CD4-positive, CD25-positive, alpha-beta regulatory T cell (primary cell): Measurements from ENCODE around the gene DTWD2. TPM values are rescaled to one million over a fixed set of nuclear protein-coding genes. Genes with fewer than 3 reads are reported as not detected.
"Not testable (repeated sequence)": the region's sequence is repeated elsewhere in the genome, so short reads cannot be mapped to it uniquely, and the experiment has no call there.

Experiments used
- ATAC-seq, 2 donors: fragments of 150-1000 bp; cut with Tn5 transposase; one replicate each; pipeline ENCODE4 v1.10.0; 2021; ENCODE audit warnings: low read depth in 2 of 2, moderate number of reproducible peaks in 2 of 2, moderate library complexity in 1 of 2
- DNase-seq, 3 donors: peaks; one replicate each; pipeline versions ENCODE4 v3.0.0 to v3.0.0-alpha.2; 2012 to 2022; ENCODE audit warnings: mixed read lengths in 1 of 3
- H3K27ac ChIP-seq: one replicate; pipeline ENCODE4 v1.7.0; 2013; ENCODE audit warnings: mild to moderate bottlenecking, low read length; ENCODE audit not compliant: insufficient read depth, poor library complexity, severe bottlenecking
- H3K27me3 ChIP-seq: one replicate; pipeline ENCODE4 v1.7.0; 2013; ENCODE audit warnings: low read length; ENCODE audit not compliant: control insufficient read depth, insufficient read depth
- H3K36me3 ChIP-seq: one replicate; pipeline ENCODE4 v1.7.0; 2013; ENCODE audit warnings: mild to moderate bottlenecking, low read length, moderate library complexity; ENCODE audit not compliant: control insufficient read depth, insufficient read depth
- H3K4me1 ChIP-seq: 2 replicates; pipeline ENCODE4 v1.7.0; 2013; ENCODE audit warnings: mild to moderate bottlenecking, low read length; ENCODE audit not compliant: insufficient read depth, control insufficient read depth, poor library complexity, severe bottlenecking
- H3K4me3 ChIP-seq: one replicate; pipeline ENCODE4 v1.7.0; 2013; ENCODE audit warnings: low read depth, mild to moderate bottlenecking, low read length, moderate library complexity
- H3K9me3 ChIP-seq, 2 experiments: 1 replicate in 1 of 2; 2 replicates in 1 of 2; pipeline ENCODE4 v1.7.0; 2013; ENCODE audit warnings: low read length in 2 of 2, mild to moderate bottlenecking in 1 of 2, moderate library complexity in 1 of 2; ENCODE audit not compliant: control insufficient read depth in 2 of 2
- H3K27ac Mint-ChIP-seq, 3 donors: one replicate each; pipeline ENCODE4 v1.8.0; 2020 to 2022; ENCODE audit warnings: mild to moderate bottlenecking in 3 of 3, mixed read lengths in 3 of 3, moderate library complexity in 2 of 3
- H3K27me3 Mint-ChIP-seq: one replicate; pipeline ENCODE4 v1.8.0; 2022; ENCODE audit warnings: mild to moderate bottlenecking, mixed read lengths
- H3K36me3 Mint-ChIP-seq: one replicate; pipeline ENCODE4 v1.8.0; 2020; ENCODE audit warnings: mixed read lengths
- H3K4me1 Mint-ChIP-seq, 4 donors: one replicate each; pipeline ENCODE4 v1.8.0; 2020 to 2022; ENCODE audit warnings: mixed read lengths in 4 of 4, mild to moderate bottlenecking in 1 of 4
- H3K4me3 Mint-ChIP-seq, 4 donors: one replicate each; pipeline ENCODE4 v1.8.0; 2020 to 2022; ENCODE audit warnings: mild to moderate bottlenecking in 4 of 4, mixed read lengths in 4 of 4, moderate library complexity in 3 of 4
- H3K9me3 Mint-ChIP-seq, 7 donors: one replicate each; pipeline ENCODE4 v1.8.0; 2020 to 2022; ENCODE audit warnings: mixed read lengths in 7 of 7, mild to moderate bottlenecking in 3 of 7, moderate library complexity in 2 of 7
- polyA plus RNA-seq, 4 donors: library from polyadenylated mRNA; unstranded; fragments of 300-500 nt; fragmentation: Illumina TruSeq; gene quantifications; one replicate each; pipeline ENCODE4 v1.2.3, GENCODE V29; 2021
- total RNA-seq: library from RNA; stranded (reverse); gene quantifications from one replicate; pipeline ENCODE4 v1.2.3, GENCODE V29; 2022

The DTWD2 gene
- total and polyA plus RNA-seq, 5 donors from 2014 or later = 0.88 to 1.7 (median 1.6) TPM

- H3K27me3 Mint-ChIP-seq = no peaks in the 10 kb centered on the region
- H3K36me3 Mint-ChIP-seq = peaks cover 19% of the 10 kb centered on the region
- no peak overlapping the region for H3K27ac ChIP-seq
- no peaks in the 10 kb centered on the region for H3K4me1 Mint-ChIP-seq
- no peaks in the 10 kb centered on the region for H3K9me3 Mint-ChIP-seq
- no peak overlapping the region for H3K27ac Mint-ChIP-seq
- no peaks in the 10 kb centered on the region for H3K36me3 ChIP-seq
- DNase-seq (no peak), ATAC-seq (no peak)
- no peaks in the 10 kb centered on the region for H3K9me3 ChIP-seq
- H3K4me1 ChIP-seq = no peaks in the 10 kb centered on the region
- no peak overlapping the region for H3K4me3 ChIP-seq
- no peaks in the 10 kb centered on the region for H3K27me3 ChIP-seq
- H3K4me3 Mint-ChIP-seq = no peak overlapping the region
Measured at GRCh38 chr5:118921866-118922265, 66.5 kb downstream of the DTWD2 start.

GRCh38 chr5:118919016-118919415, 69.3 kb downstream of the DTWD2 start:
- Mint-ChIP-seq H3K27me3 (no peaks in the 10 kb centered on the region), H3K27ac (no peak overlapping the region), H3K36me3 (peaks cover 14% of the 10 kb centered on the region), H3K4me3 (no peak overlapping the region), H3K4me1 (no peaks in the 10 kb centered on the region), H3K9me3 (no peaks in the 10 kb centered on the region)
- DNase-seq (no peak), ATAC-seq (no peak)
- H3K27me3 ChIP-seq = no peaks in the 10 kb centered on the region
- H3K36me3 ChIP-seq = no peaks in the 10 kb centered on the region
- no peak overlapping the region for H3K27ac ChIP-seq
- H3K4me1 ChIP-seq = no peaks in the 10 kb centered on the region
- H3K9me3 ChIP-seq = no peaks in the 10 kb centered on the region
- no peak overlapping the region for H3K4me3 ChIP-seq

GRCh38 chr5:118918232-118918631, 70.1 kb downstream of the DTWD2 start:
- H3K27ac Mint-ChIP-seq = no peak overlapping the region

GRCh38 chr5:118907536-118907935, 80.8 kb downstream of the DTWD2 start:
- not testable (repeated sequence) for H3K27me3 Mint-ChIP-seq, H3K4me3 ChIP-seq, H3K36me3 Mint-ChIP-seq, H3K9me3 ChIP-seq, H3K9me3 Mint-ChIP-seq, H3K27ac Mint-ChIP-seq, H3K4me1 ChIP-seq, H3K4me3 Mint-ChIP-seq, H3K36me3 ChIP-seq, H3K27ac ChIP-seq, H3K4me1 Mint-ChIP-seq, DNase-seq, H3K27me3 ChIP-seq, ATAC-seq

More at GRCh38 chr5:118918232-118918631, 70.1 kb downstream of the DTWD2 start:
- H3K27me3 Mint-ChIP-seq = no peaks in the 10 kb centered on the region
- H3K36me3 Mint-ChIP-seq = peaks cover 14% of the 10 kb centered on the region
- H3K4me3 ChIP-seq = no peak overlapping the region
- no peaks in the 10 kb centered on the region for H3K4me1 ChIP-seq
- H3K9me3 ChIP-seq = no peaks in the 10 kb centered on the region
- H3K4me3 Mint-ChIP-seq = no peak overlapping the region
- no peak for ATAC-seq
- no peak for DNase-seq
- H3K4me1 Mint-ChIP-seq = no peaks in the 10 kb centered on the region
- no peak overlapping the region for H3K27ac ChIP-seq
- H3K27me3 ChIP-seq = no peaks in the 10 kb centered on the region
- no peaks in the 10 kb centered on the region for H3K9me3 Mint-ChIP-seq
- H3K36me3 ChIP-seq = no peaks in the 10 kb centered on the region

- no peaks in the 10 kb centered on the region for H3K36me3 ChIP-seq
- H3K36me3 Mint-ChIP-seq = no peaks in the 10 kb centered on the region
- H3K27me3 ChIP-seq = no peaks in the 10 kb centered on the region
- no peak for DNase-seq
- no peaks in the 10 kb centered on the region for H3K4me1 Mint-ChIP-seq
- H3K4me3 ChIP-seq = no peak overlapping the region
- no peaks in the 10 kb centered on the region for H3K9me3 ChIP-seq
- no peak overlapping the region for H3K27ac Mint-ChIP-seq
- H3K4me3 Mint-ChIP-seq = no peak overlapping the region
- H3K27ac ChIP-seq = no peak overlapping the region
- no peaks in the 10 kb centered on the region for H3K9me3 Mint-ChIP-seq
- ATAC-seq = no peak
- H3K27me3 Mint-ChIP-seq = no peaks in the 10 kb centered on the region
- H3K4me1 ChIP-seq = no peaks in the 10 kb centered on the region
Measured at GRCh38 chr5:118906947-118907346, 81.4 kb downstream of the DTWD2 start.

- H3K4me3 ChIP-seq = no peak overlapping the region
- H3K36me3 Mint-ChIP-seq = no peaks in the 10 kb centered on the region
- no peaks in the 10 kb centered on the region for H3K27me3 ChIP-seq
- H3K4me3 Mint-ChIP-seq = no peak overlapping the region
- no peaks in the 10 kb centered on the region for H3K27me3 Mint-ChIP-seq
- no peaks in the 10 kb centered on the region for H3K36me3 ChIP-seq
- no peaks in the 10 kb centered on the region for H3K9me3 ChIP-seq
- H3K9me3 Mint-ChIP-seq = no peaks in the 10 kb centered on the region
- no peak overlapping the region for H3K27ac ChIP-seq
- DNase-seq = no peak
- no peaks in the 10 kb centered on the region for H3K4me1 Mint-ChIP-seq
- no peak for ATAC-seq
- H3K27ac Mint-ChIP-seq = no peak overlapping the region
- H3K4me1 ChIP-seq = no peaks in the 10 kb centered on the region
Measured at GRCh38 chr5:118905196-118905595, 83.2 kb downstream of the DTWD2 start.

- Histone ChIP-seq H3K4me3 (no peak overlapping the region), H3K27ac (no peak overlapping the region), H3K36me3 (no peaks in the 10 kb centered on the region), H3K27me3 (no peaks in the 10 kb centered on the region), H3K4me1 (no peaks in the 10 kb centered on the region), H3K9me3 (no peaks in the 10 kb centered on the region)
- Mint-ChIP-seq H3K4me3 (no peak overlapping the region), H3K27me3 (no peaks in the 10 kb centered on the region), H3K4me1 (no peaks in the 10 kb centered on the region), H3K36me3 (no peaks in the 10 kb centered on the region), H3K9me3 (no peaks in the 10 kb centered on the region), H3K27ac (no peak overlapping the region)
- no peak for ATAC-seq
- no peak for DNase-seq
Measured at GRCh38 chr5:118902656-118903438, 85.5 kb downstream of the DTWD2 start.

GRCh38 chr5:118894709-118895108, 93.6 kb downstream of the DTWD2 start:
- Histone ChIP-seq H3K27ac (no peak overlapping the region), H3K9me3 (no peaks in the 10 kb centered on the region), H3K4me3 (no peak overlapping the region), H3K4me1 (no peaks in the 10 kb centered on the region), H3K36me3 (no peaks in the 10 kb centered on the region), H3K27me3 (no peaks in the 10 kb centered on the region)
- peaks cover 4% of the 10 kb centered on the region for H3K27me3 Mint-ChIP-seq
- no peaks in the 10 kb centered on the region for H3K9me3 Mint-ChIP-seq
- no peaks in the 10 kb centered on the region for H3K36me3 Mint-ChIP-seq
- H3K4me3 Mint-ChIP-seq = no peak overlapping the region
- H3K27ac Mint-ChIP-seq = no peak overlapping the region
- H3K4me1 Mint-ChIP-seq = no peaks in the 10 kb centered on the region
- ATAC-seq (no peak), DNase-seq (no peak)
